Vagina (tissue), 2 donors: ENCODE data around the gene GRK1.

Experiments
- CTCF ChIP-seq, 3 experiments: fragments of 450-650 bp in 2 of 3; fragments of 200-600 bp in 1 of 3; sonication (generic) in 1 of 3; IDR thresholded peaks; one replicate each; pipeline ENCODE4 v1.5.1; 2017 to 2019; ENCODE audit warnings: antibody characterized with exemption in 3 of 3, mild to moderate bottlenecking in 2 of 3, moderate library complexity in 2 of 3
- POLR2A ChIP-seq, 2 donors: fragments of 450-650 bp; IDR thresholded peaks; one replicate each; pipeline ENCODE4 v1.6.1; 2017; ENCODE audit warnings: antibody characterized with exemption in 2 of 2, mild to moderate bottlenecking in 2 of 2, moderate library complexity in 2 of 2
- POLR2AphosphoS5 ChIP-seq, 2 donors: sonication (generic); formaldehyde crosslinking; IDR thresholded peaks; one replicate each; pipeline ENCODE4 v1.9.0; 2017; ENCODE audit warnings: antibody characterized with exemption in 2 of 2, mild to moderate bottlenecking in 2 of 2, low read depth in 1 of 2; ENCODE audit not compliant: insufficient read depth in 1 of 2

- TF ChIP-seq CTCF (IDR thresholded peaks at IDR 0.05) (no peak), POLR2A (IDR thresholded peaks at IDR 0.05) (no peak), POLR2AphosphoS5 (IDR thresholded peaks at IDR 0.05; ENCODE audit: insufficient read depth in 1 of 2, low read depth in 1 of 2) (no peak)
Measured at GRCh38 chr13:113722921-113723320, 55.9 kb downstream of the GRK1 start.
